AG09309 (cell line): Measurements from ENCODE around the gene ZBTB12.

ENCODE experiments used
- DNase-seq: peaks from one replicate; pipeline ENCODE4 v3.0.0-alpha.2; 2010; ENCODE audit warnings: low read depth
- H3K4me3 ChIP-seq: 2 replicates; pipeline ENCODE4 v1.5.1; 2011; ENCODE audit warnings: mild to moderate bottlenecking, low read depth, low read length, moderate library complexity; ENCODE audit not compliant: control insufficient read depth
- TF ChIP-seq, protein P1 (sequence below): IDR thresholded peaks from 2 replicates; pipeline ENCODE4 v1.5.1; 2011; ENCODE audit warnings: mild to moderate bottlenecking, low read depth, low read length, inconsistent platforms; ENCODE audit not compliant: insufficient read depth, control insufficient read depth; ENCODE audit errors: missing control alignments

Gene ZBTB12, protein sequence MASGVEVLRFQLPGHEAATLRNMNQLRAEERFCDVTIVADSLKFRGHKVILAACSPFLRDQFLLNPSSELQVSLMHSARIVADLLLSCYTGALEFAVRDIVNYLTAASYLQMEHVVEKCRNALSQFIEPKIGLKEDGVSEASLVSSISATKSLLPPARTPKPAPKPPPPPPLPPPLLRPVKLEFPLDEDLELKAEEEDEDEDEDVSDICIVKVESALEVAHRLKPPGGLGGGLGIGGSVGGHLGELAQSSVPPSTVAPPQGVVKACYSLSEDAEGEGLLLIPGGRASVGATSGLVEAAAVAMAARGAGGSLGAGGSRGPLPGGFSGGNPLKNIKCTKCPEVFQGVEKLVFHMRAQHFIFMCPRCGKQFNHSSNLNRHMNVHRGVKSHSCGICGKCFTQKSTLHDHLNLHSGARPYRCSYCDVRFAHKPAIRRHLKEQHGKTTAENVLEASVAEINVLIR

DNA sequence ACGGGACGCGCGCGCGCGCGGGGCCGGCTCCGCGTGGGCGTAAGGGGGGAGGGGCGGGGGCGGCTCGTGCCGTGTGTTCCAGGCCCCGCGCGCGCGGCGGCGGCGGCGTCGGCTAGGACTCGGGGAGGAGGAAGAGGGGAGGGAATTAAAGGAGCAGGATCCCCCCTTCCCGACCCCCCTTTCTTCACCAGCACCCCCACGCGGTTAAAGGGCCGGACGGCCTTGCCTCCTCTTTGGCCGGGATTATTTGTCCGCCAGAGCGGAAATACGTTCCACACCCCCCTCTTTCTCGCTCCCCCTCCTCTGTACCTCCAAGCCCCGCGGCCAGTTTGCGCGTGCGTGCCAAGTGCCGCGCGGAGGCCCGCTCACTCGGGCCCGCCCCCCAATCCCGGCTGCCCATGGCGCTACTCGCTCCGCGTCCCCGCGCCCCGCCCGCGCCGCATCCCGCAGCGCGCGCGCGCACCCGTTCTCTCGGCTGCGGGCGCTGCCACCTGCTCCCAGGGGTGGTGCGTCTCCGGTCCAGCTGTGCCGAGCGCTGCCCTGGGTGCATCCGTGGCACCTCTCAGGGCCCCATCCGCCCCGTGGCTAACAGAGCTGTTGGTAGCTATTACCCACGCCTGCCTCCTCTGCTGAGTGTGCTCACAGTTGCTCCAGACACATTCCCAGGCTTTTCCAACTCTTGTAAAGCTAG lies at the start of gene ZBTB12:
ZBTB12 (minus strand) TSS at position 134 of the 691 bp plus-strand sequence. CDS start 781 bp downstream, outside the sequence.
- TF ChIP-seq, protein P1, sequence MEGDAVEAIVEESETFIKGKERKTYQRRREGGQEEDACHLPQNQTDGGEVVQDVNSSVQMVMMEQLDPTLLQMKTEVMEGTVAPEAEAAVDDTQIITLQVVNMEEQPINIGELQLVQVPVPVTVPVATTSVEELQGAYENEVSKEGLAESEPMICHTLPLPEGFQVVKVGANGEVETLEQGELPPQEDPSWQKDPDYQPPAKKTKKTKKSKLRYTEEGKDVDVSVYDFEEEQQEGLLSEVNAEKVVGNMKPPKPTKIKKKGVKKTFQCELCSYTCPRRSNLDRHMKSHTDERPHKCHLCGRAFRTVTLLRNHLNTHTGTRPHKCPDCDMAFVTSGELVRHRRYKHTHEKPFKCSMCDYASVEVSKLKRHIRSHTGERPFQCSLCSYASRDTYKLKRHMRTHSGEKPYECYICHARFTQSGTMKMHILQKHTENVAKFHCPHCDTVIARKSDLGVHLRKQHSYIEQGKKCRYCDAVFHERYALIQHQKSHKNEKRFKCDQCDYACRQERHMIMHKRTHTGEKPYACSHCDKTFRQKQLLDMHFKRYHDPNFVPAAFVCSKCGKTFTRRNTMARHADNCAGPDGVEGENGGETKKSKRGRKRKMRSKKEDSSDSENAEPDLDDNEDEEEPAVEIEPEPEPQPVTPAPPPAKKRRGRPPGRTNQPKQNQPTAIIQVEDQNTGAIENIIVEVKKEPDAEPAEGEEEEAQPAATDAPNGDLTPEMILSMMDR, result no peak
- DNase-seq, result peak; percentile 88
- H3K4me3 ChIP-seq, result peak within 1 kb of the TSS; percentile 58

DNA sequence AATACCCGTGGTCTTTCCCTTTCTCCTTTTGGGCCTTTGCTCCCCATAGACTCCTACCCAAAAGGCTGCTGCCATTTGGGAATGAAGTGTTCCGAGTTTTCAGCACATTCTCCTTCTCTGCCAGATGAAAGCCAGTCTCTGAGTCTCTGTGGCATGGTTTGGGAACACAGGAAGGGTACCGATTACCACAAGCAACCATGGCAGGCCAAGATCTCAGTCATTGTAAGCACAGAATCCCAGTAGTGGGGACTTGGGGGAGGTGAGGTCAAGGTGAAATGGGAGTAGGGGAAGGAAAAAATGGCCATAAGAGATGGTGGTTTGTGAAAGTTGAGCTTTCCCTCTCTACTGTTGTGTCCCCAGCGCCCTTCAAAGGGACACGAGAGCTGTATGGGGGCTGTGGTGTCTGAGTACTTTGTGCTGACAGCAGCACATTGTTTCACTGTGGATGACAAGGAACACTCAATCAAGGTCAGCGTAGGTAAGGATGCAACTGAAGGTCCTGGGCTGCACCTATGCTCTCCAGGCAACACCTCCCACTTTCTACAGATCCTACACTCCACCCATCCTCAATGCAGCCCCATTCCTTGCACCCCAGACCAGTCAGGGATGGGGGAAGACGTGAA lies 48.2 kb upstream of the ZBTB12 start:
- TF ChIP-seq, protein P1, result no peak

DNA sequence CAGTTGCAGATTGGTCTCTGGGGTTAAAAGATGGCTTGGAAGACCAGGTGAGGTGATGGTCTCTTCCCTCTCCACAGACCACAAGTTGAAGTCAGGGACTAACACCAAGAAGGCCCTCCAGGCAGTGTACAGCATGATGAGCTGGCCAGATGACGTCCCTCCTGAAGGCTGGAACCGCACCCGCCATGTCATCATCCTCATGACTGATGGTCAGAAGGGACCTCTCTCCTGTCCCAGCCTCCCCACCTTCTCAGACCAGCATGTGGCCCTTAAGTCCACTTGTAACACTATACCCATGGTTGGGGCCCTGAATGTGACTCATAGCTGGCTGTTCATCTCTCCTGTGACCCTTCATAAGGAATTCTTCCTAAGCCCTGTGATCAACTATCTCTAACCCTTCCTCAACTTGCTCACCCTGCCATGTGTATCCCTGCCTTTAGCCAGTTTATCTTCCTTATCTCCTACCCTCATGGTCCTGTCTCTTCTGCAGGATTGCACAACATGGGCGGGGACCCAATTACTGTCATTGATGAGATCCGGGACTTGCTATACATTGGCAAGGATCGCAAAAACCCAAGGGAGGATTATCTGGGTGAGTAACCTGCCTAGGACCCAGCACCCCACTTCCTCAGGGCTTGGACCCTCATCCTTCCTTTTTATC lies 47.0 kb upstream of the ZBTB12 start:
- H3K4me3 ChIP-seq, result no peak overlapping the region
- TF ChIP-seq, protein P1, result no peak
- no peak for DNase-seq

More for the DNA sequence above, 48.2 kb upstream of the ZBTB12 start:
- DNase-seq, result no peak
- no peak overlapping the region for H3K4me3 ChIP-seq

DNA sequence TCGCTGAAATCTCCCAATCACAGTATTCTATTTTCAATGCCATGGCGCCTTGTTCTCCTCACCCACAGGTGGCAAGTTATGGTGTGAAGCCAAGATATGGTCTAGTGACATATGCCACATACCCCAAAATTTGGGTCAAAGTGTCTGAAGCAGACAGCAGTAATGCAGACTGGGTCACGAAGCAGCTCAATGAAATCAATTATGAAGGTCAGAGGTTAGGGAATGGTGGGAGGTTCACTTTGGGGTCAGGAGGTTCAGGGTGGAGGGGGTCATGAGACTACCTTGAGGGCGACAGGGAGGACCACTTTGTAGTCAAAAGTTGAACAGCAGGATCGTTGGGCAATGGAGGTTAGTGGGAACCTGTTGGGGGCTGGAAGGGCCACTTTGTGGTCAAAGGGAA lies 46.4 kb upstream of the ZBTB12 start:
- H3K4me3 ChIP-seq, result no peak overlapping the region
- TF ChIP-seq, protein P1, result no peak
- no peak for DNase-seq

DNA sequence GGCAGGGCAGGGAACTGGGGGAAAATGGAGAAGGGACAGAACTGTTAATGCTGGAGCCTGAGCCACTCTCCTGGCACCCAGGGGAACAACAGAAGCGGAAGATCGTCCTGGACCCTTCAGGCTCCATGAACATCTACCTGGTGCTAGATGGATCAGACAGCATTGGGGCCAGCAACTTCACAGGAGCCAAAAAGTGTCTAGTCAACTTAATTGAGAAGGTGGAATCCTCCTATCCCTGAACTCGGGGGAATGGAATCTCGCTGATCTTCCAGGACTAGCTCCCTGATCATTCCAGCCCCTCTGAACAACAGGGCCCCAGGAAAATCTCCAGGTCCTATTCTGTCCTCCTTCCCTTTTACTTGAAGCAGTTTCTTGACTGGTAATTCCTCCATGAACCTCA lies 46.0 kb upstream of the ZBTB12 start:
- no peak for DNase-seq
- TF ChIP-seq, protein P1, result no peak
- H3K4me3 ChIP-seq, result no peak overlapping the region

DNA sequence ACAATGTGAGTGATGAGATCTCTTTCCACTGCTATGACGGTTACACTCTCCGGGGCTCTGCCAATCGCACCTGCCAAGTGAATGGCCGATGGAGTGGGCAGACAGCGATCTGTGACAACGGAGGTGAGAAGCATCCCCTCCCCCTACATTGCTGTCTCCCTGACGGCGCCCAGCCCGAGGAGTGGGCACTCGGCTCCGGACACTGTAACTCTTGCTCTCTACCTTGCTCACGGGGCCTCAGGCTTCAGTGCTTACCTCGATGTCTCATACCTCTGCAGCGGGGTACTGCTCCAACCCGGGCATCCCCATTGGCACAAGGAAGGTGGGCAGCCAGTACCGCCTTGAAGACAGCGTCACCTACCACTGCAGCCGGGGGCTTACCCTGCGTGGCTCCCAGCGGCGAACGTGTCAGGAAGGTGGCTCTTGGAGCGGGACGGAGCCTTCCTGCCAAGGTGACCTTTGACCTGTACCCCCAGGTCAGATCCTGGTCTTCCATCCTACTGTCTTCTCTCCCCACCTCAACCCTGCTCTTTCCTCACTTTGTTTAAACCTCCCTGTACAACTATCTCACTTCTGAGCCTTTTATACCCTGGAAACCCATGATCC lies 45.3 kb upstream of the ZBTB12 start:
- no peak for DNase-seq
- H3K4me3 ChIP-seq, result no peak overlapping the region
- TF ChIP-seq, protein P1, result no peak
